GM08714 (cell line): ENCODE data around the gene ITK.

Experiments used
- H3K4me3 ChIP-seq: fragments of 200-500 bp; sonication (Bioruptor generic); 2 replicates; pipeline ENCODE4 v1.5.1; 2014; ENCODE audit warnings: mild to moderate bottlenecking, low read length, inconsistent platforms
- ZNF274 ChIP-seq: IDR thresholded peaks from 2 replicates; pipeline ENCODE4 v1.6.1; 2012; ENCODE audit warnings: mild to moderate bottlenecking, low read depth, low read length

Gene ITK

DNA sequence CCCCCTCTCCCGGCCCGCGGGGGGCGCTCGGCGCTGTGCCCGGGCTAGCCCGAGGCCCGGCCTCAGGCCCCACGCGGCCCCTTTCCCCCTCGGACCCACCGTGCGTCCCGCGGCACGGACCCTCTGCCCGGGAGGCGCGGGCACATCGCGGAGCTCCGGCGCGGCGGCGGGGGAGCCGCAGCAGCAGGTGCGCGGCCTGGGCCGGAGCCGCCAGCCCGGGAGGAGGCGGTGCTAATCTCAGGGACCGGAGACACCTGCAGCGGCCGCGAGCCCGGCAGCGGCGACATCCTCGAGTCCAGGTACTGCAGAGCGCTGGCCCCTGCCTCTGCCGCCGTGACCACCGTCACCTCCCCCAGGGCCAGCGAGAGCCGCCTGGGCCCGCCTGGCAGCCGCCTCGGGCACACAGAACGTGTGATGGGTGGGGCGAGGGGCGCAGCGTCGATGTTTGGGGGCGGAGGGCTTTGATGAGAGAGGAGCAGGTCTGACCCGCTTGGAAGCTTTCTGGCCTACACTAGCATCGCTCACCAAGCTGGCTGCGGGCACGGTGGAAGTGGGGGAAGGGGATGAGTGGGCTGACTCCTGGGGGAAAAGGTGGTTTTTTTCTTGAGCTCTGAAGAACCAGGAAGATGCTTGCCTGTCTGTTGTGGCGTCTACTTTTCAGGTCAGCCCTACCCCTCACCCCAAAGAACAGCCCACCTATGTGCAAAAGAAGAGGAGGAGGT lies 85.8 kb downstream of the ITK start:
- peak overlapping the region; percentile 78 for H3K4me3 ChIP-seq
- TF ChIP-seq ZNF274 = no peak

DNA sequence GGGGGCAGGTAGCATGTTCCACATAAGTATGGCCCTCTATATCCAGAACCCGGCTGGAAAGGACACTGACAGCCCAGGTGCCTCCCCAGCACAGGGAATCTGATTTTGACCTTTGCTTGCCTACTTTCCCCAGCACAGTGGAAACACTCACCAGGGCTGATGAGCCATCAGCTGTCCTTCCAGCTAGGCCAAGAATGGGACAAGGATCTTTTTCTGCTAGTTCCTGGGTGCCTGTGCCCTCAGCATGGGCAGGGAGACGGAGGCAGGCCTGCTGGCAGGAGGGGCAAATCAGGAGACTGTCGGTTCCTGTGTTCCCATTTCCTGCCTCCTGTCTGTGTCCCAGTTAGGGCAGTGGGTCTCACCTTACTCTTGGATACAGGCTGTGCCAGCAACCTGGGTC lies 86.4 kb downstream of the ITK start:
- TF ChIP-seq ZNF274 = no peak
- peak overlapping the region; percentile 78 for H3K4me3 ChIP-seq

DNA sequence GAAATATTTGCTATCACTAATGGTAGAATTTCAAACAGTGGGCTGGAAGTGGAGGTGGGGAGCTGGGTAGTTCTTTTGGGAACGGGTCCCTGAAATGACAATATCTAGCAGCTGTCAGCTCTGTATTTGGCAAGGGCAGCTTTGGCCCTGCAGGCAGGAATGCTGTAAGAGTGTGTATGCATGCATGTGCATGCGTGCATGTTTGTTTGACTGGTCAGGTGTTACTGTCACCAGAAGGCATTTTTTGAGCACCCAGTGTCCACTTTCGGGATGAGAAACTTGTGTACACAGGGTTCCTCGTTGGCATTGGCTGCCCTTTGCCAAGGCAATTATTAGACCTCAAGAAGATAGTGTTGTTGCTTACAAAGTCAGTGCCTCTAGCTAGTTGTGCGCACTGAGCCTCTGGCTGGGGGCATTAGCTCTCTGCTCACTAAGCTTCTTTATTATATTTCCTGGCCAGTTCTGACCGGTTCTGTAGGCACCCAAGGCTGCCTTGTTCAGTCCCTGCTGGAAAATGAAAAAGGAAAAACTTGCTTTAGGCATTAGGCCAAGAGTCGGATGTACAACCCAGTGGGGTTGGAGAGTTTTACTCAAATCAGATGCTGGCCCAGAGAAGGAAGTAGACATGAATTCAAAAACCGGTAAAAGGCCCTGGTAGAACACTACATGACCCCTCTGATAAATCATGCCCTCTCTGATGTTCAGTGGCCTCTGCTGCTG lies 87.3 kb downstream of the ITK start:
- peak overlapping the region; percentile 78; the same call in 1 of the 2 replicates for H3K4me3 ChIP-seq
- no peak for TF ChIP-seq ZNF274

- no peak for TF ChIP-seq ZNF274
- peak overlapping the region; percentile 11; the same call in 1 of the 2 replicates for H3K4me3 ChIP-seq
Observed at GRCh38 chr5:157269165-157269671, 88.6 kb downstream of the ITK start.

- no peak for TF ChIP-seq ZNF274
- H3K4me3 ChIP-seq = no peak overlapping the region
Observed at GRCh38 chr5:157269761-157270272, 89.2 kb downstream of the ITK start.

DNA sequence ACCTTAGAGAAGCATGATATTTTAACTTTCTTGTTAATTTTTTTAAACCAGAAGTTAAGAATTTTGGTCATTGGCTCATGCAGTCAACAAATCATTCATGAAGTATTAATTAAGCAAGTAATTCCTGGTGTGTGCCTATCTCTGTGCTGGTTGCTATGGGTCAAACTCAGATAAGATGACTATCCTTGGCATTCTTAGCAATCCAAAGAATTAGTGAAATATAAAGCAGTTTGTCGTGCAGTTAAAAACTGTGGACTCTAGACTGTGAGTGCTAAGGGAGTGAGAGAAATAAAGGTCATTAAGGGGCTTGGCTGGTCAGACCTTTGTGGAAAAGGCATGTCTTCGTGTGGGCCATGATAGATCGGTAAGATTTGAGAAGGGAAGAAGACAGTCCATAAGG lies 90.1 kb downstream of the ITK start:
- TF ChIP-seq ZNF274 = no peak
- peak overlapping the region; percentile 30; the same call in 1 of the 2 replicates for H3K4me3 ChIP-seq

- TF ChIP-seq ZNF274 = no peak
- H3K4me3 ChIP-seq = peak overlapping the region; percentile 30; the same call in 1 of the 2 replicates
Observed at GRCh38 chr5:157271740-157272271, 91.2 kb downstream of the ITK start.

DNA sequence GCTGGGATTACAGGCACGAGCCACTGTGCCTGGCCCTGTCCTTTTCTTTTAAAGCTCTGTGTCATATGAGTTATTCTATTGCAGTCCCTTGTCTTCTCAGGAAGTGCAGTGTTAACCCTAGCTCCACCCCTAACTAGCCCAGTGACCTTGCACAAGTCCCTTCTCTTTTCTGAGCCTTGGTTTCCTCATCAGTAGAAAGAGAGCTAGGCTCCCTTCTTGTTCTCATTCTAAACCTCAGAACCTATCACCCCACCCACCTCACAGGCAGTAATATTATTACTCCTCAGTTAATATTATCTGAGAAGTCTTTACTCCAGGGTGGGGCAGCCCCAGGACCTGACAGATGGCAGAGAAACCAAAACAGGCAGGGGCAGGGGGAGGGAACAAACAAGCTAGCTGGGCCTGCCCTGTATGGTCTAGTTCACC lies 92.5 kb downstream of the ITK start:
- peak overlapping the region; percentile 35; the same call in 1 of the 2 replicates for H3K4me3 ChIP-seq
- TF ChIP-seq ZNF274 = no peak

- no peak for TF ChIP-seq ZNF274
- H3K4me3 ChIP-seq = no peak overlapping the region
Observed at GRCh38 chr5:157275403-157275802, 94.8 kb downstream of the ITK start.

DNA sequence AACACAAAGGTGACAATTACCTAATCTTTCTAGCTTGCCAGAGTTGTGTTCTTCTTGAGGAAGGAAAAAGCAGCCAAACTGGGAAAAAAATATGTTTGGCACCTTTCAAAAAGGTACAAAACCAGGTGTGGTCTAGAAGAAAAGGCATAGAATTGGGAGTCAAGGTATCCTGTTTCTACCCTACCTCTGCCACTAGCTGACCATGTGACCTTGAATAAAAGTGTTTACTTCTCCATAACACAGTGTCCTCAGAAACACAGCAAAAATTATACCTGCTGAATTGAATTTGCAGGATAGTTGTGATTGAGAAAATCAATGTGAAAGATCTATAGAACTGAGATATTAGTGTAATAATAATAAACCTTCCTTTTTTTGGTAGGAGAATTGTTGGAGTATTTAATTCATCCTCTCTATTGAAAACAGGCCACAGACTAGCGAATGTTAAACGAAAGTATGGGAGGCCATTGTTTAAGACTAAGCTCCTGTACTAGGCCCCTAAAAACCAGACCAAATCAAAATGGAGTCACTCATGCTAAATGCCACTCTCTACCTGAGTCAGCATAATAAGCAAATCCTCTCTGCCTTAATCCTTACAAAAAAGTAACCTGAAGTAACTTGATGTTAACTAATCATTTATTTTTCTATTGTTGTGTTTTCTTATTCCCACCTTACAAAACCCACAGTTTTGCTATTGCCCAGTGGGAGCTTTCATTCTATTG lies 97.8 kb downstream of the ITK start:
- H3K4me3 ChIP-seq = no peak overlapping the region
- no peak for TF ChIP-seq ZNF274

- H3K4me3 ChIP-seq = no peak overlapping the region
- TF ChIP-seq ZNF274 = no peak
Observed at GRCh38 chr5:157279605-157280239, 99.1 kb downstream of the ITK start.

GRCh38 chr5:157280927-157281326 lies 100.3 kb downstream of the ITK start:
- H3K4me3 ChIP-seq = no peak overlapping the region
- no peak for TF ChIP-seq ZNF274

GRCh38 chr5:157282150-157282549 lies 101.5 kb downstream of the ITK start:
- no peak overlapping the region for H3K4me3 ChIP-seq
- TF ChIP-seq ZNF274 = no peak
